K562 (cell line): Measurements from ENCODE around the gene PCNX3. TPM values are rescaled to one million over a fixed set of nuclear protein-coding genes. Genes with fewer than 3 reads are reported as not detected.

ENCODE experiments used
- BRF1 ChIP-seq: IDR thresholded peaks from 3 replicates; pipeline ENCODE4 v1.6.1; 2011; ENCODE audit warnings: borderline replicate concordance, mild to moderate bottlenecking; ENCODE audit not compliant: insufficient read length; ENCODE audit errors: extremely low read depth
- CREM ChIP-seq: IDR thresholded peaks from 2 replicates; pipeline ENCODE4 v1.6.1; 2014; ENCODE audit warnings: antibody characterized with exemption, low read depth
- ETS2 ChIP-seq: IDR thresholded peaks from 2 replicates; pipeline ENCODE4 v1.6.1; 2016; ENCODE audit warnings: borderline replicate concordance, missing genetic modification characterization, mild to moderate bottlenecking, moderate library complexity, missing compliant biosample characterization; ENCODE audit not compliant: poor library complexity, severe bottlenecking
- GABPB2 ChIP-seq: fragments of 250-450 bp; sonication (Bioruptor Pico); conservative IDR thresholded peaks from 2 replicates; pipeline ENCODE4 v1.5.1; 2021; ENCODE audit warnings: mild to moderate bottlenecking
- IRF2 ChIP-seq: sonication (generic); formaldehyde crosslinking; IDR thresholded peaks from 2 replicates; pipeline ENCODE4 v1.8.1; 2022; ENCODE audit warnings: mild to moderate bottlenecking, missing genetic modification reagents
- JUNB ChIP-seq: fragments of 450-650 bp; formaldehyde crosslinking; conservative IDR thresholded peaks from 2 replicates; pipeline ENCODE4 v1.4.0; 2020; ENCODE audit warnings: mild to moderate bottlenecking
- KLF6 ChIP-seq: fragments of 250-450 bp; sonication (Bioruptor Pico); IDR thresholded peaks from 2 replicates; pipeline ENCODE4 v1.4.0; 2020; ENCODE audit warnings: mild to moderate bottlenecking, moderate library complexity, borderline replicate concordance
- L3MBTL2 ChIP-seq: fragments of 450-650 bp; IDR thresholded peaks from 2 replicates; pipeline ENCODE4 v1.6.1; 2016; ENCODE audit warnings: mild to moderate bottlenecking, moderate library complexity
- MAFF ChIP-seq: IDR thresholded peaks from 2 replicates; pipeline ENCODE4 v1.6.1; 2012; ENCODE audit warnings: low read length, improper control_type of control experiment
- SMAD2 ChIP-seq: fragments of 150-350 bp; IDR thresholded peaks from 2 replicates; pipeline ENCODE4 v1.6.1; 2014; ENCODE audit warnings: low read depth, mild to moderate bottlenecking, low read length
- TBP ChIP-seq: optimal IDR thresholded peaks from 2 replicates; pipeline ENCODE3; 2011; ENCODE audit warnings: low read depth, low read length, improper control_type of control experiment
- ZNF143 ChIP-seq: sonication (generic); formaldehyde crosslinking; IDR thresholded peaks from 2 replicates; pipeline ENCODE4 v1.9.0; 2022; ENCODE audit warnings: mild to moderate bottlenecking, missing genetic modification reagents
- ZNF174 ChIP-seq: fragments of 250-450 bp; sonication (Bioruptor Pico); IDR thresholded peaks from 2 replicates; pipeline ENCODE4 v1.4.0; 2020; ENCODE audit warnings: mild to moderate bottlenecking
- ZNF212 ChIP-seq: fragments of 450-650 bp; formaldehyde crosslinking; IDR thresholded peaks from 2 replicates; pipeline ENCODE4 v1.4.0; 2020; ENCODE audit warnings: mild to moderate bottlenecking
- ZNF274 ChIP-seq: IDR thresholded peaks from 2 replicates; pipeline ENCODE4 v1.6.1; 2011; ENCODE audit warnings: low read depth, mild to moderate bottlenecking, low read length, moderate library complexity, borderline replicate concordance
- polyA plus RNA-seq, 8 experiments: library from polyadenylated mRNA; depleted of rRNA in 4 of 8; stranded (reverse) in 5 of 8; unstranded in 3 of 8; fragments of >200 nt; fragmentation: Nextera tagmentation in 2 of 8; fragmentation: Illumina TruSeq in 1 of 8; extraction: Ambion mirVana in 2 of 8; extraction: Trizol in 1 of 8; gene quantifications; 2 replicates each; pipeline versions ENCODE4 v1.2.1 to v1.2.3, GENCODE V29; 2011 to 2014; ENCODE audit warnings: inconsistent platforms in 1 of 8, missing spikeins in 1 of 8
- total RNA-seq, 7 experiments: library from RNA; depleted of rRNA in 6 of 7; stranded (reverse); fragments of >200 nt in 6 of 7; fragmentation: Illumina TruSeq in 2 of 7; extraction: Trizol in 2 of 7; gene quantifications; 2 replicates each; pipeline versions ENCODE4 v1.2.1 to v1.2.3, GENCODE V29; 2011 to 2021; ENCODE audit warnings: low replicate concordance in 1 of 7
- TF ChIP-seq, protein P1 (sequence below): fragments of 450-650 bp; formaldehyde crosslinking; IDR thresholded peaks from 2 replicates; pipeline ENCODE4 v1.4.0; 2022; ENCODE audit warnings: mild to moderate bottlenecking, moderate library complexity
- TF ChIP-seq, protein P2 (sequence below), 2 experiments: IDR thresholded peaks; 2 replicates each; pipeline ENCODE4 v1.6.1; 2012; ENCODE audit warnings: improper control_type of control experiment in 2 of 2, low read depth in 2 of 2, low read length in 2 of 2, borderline replicate concordance in 1 of 2
- TF ChIP-seq, protein P3 (sequence below): IDR thresholded peaks from 2 replicates; pipeline ENCODE4 v1.6.1; 2014; ENCODE audit warnings: antibody characterized with exemption
- TF ChIP-seq, protein P4 (sequence below): sonication (generic); IDR thresholded peaks from 2 replicates; pipeline ENCODE4 v1.6.1; 2016
- TF ChIP-seq, protein P5 (sequence below): fragments of 200-800 bp; sonication (Bioruptor generic); IDR thresholded peaks from 2 replicates; pipeline ENCODE4 v1.6.1; 2017; ENCODE audit warnings: missing genetic modification characterization, missing compliant biosample characterization

PCNX3 gene
- total and polyA plus RNA-seq, 9 of the 15 experiments (the other 6 are each of a cell fraction or from before 2014, with no cell fraction given) = 0.11 to 47.8 (median 12.8) TPM

DNA sequence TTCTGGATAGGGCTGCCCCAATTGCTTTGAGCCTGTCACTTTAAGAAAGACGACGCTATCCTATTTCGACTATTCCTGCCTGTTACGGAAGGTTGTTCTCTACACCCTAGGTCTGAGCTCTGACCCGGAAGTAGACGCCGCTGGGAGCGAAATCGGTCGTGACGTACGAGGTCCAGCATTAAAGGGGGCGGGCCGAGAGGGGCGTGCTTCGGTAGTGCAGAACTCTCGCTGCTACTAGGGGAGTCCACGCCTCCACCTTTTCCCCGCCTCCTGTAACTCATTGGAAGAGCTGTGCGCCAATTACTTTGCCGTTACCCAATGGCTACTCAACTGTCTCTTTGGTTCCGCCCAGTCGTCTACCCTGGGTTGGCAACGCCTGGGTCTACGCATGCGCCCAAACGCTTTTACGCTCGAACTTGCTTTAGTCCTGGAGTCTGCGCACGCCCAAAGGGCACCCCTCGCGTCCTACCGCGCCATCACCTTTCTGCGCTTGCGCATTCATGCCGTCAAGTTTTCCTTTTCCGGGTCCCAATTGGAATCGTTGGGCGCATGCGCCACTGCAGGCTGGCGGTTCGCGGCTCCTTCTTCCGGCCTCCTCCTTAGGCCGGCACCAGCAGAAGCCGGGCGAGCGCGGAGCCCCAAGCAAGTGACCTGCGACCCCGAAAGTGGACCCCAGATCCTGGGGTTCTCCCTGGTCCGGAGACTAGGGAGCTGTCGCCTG, at the start of gene PCNX3 (continued):
- TF ChIP-seq ETS2 (no peak), SMAD2 (no peak), CREM (peak; percentile 96), IRF2 (CRISPR knock-in tag) (no peak), ZNF143 (CRISPR knock-in tag) (no peak), ZNF212 (CRISPR knock-in tag) (no peak), JUNB (CRISPR knock-in tag) (no peak), ZNF174 (CRISPR knock-in tag) (no peak), KLF6 (CRISPR knock-in tag) (no peak; the same call in 1 of the 2 replicates), ZNF274 (no peak), GABPB2 (no peak), L3MBTL2 (peak; percentile 89), BRF1 (no peak), MAFF (no peak), TBP (peak; percentile 65)
- TF ChIP-seq, protein P1, sequence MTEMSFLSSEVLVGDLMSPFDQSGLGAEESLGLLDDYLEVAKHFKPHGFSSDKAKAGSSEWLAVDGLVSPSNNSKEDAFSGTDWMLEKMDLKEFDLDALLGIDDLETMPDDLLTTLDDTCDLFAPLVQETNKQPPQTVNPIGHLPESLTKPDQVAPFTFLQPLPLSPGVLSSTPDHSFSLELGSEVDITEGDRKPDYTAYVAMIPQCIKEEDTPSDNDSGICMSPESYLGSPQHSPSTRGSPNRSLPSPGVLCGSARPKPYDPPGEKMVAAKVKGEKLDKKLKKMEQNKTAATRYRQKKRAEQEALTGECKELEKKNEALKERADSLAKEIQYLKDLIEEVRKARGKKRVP = no peak
- TF ChIP-seq, protein P2, sequence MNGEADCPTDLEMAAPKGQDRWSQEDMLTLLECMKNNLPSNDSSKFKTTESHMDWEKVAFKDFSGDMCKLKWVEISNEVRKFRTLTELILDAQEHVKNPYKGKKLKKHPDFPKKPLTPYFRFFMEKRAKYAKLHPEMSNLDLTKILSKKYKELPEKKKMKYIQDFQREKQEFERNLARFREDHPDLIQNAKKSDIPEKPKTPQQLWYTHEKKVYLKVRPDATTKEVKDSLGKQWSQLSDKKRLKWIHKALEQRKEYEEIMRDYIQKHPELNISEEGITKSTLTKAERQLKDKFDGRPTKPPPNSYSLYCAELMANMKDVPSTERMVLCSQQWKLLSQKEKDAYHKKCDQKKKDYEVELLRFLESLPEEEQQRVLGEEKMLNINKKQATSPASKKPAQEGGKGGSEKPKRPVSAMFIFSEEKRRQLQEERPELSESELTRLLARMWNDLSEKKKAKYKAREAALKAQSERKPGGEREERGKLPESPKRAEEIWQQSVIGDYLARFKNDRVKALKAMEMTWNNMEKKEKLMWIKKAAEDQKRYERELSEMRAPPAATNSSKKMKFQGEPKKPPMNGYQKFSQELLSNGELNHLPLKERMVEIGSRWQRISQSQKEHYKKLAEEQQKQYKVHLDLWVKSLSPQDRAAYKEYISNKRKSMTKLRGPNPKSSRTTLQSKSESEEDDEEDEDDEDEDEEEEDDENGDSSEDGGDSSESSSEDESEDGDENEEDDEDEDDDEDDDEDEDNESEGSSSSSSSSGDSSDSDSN (IDR thresholded peaks at IDR 0.05; ENCODE audit: borderline replicate concordance in 1 of 2, low read depth in 2 of 2, low read length in 2 of 2) = no peak; a peak in 1 of 4 replicates
- TF ChIP-seq, protein P3, sequence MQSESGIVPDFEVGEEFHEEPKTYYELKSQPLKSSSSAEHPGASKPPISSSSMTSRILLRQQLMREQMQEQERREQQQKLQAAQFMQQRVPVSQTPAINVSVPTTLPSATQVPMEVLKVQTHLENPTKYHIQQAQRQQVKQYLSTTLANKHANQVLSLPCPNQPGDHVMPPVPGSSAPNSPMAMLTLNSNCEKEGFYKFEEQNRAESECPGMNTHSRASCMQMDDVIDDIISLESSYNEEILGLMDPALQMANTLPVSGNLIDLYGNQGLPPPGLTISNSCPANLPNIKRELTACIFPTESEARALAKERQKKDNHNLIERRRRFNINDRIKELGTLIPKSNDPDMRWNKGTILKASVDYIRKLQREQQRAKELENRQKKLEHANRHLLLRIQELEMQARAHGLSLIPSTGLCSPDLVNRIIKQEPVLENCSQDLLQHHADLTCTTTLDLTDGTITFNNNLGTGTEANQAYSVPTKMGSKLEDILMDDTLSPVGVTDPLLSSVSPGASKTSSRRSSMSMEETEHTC = no peak
- TF ChIP-seq, protein P4, sequence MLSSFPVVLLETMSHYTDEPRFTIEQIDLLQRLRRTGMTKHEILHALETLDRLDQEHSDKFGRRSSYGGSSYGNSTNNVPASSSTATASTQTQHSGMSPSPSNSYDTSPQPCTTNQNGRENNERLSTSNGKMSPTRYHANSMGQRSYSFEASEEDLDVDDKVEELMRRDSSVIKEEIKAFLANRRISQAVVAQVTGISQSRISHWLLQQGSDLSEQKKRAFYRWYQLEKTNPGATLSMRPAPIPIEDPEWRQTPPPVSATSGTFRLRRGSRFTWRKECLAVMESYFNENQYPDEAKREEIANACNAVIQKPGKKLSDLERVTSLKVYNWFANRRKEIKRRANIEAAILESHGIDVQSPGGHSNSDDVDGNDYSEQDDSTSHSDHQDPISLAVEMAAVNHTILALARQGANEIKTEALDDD = no peak
- TF ChIP-seq, protein P5, sequence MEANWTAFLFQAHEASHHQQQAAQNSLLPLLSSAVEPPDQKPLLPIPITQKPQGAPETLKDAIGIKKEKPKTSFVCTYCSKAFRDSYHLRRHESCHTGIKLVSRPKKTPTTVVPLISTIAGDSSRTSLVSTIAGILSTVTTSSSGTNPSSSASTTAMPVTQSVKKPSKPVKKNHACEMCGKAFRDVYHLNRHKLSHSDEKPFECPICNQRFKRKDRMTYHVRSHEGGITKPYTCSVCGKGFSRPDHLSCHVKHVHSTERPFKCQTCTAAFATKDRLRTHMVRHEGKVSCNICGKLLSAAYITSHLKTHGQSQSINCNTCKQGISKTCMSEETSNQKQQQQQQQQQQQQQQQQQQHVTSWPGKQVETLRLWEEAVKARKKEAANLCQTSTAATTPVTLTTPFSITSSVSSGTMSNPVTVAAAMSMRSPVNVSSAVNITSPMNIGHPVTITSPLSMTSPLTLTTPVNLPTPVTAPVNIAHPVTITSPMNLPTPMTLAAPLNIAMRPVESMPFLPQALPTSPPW (CRISPR knock-in tag) = peak; percentile 52; the same call in 1 of the 2 replicates
